DOHH2 (cell line): ENCODE data around the gene METTL3.

Experiments used
- H3F3A ChIP-seq: fragments of 200-600 bp; sonication (generic), shearing (Covaris generic); 2 replicates; pipeline ENCODE4 v1.6.0; 2016; ENCODE audit warnings: antibody characterized with exemption, mild to moderate bottlenecking; ENCODE audit not compliant: control insufficient read depth, insufficient read depth
- H3K27ac ChIP-seq: fragments of 200-600 bp; sonication (generic); 2 replicates; pipeline ENCODE4 v1.5.1; 2014; ENCODE audit warnings: low read depth, mild to moderate bottlenecking, low read length, moderate library complexity
- H3K27me3 ChIP-seq: fragments of 200-600 bp; sonication (generic); 2 replicates; pipeline ENCODE4 v1.6.1; 2014; ENCODE audit warnings: mild to moderate bottlenecking, low read length, mixed read lengths; ENCODE audit not compliant: control insufficient read depth
- H3K36me3 ChIP-seq: fragments of 200-600 bp; sonication (generic); 2 replicates; pipeline ENCODE4 v1.6.1; 2014; ENCODE audit warnings: mild to moderate bottlenecking, low read length, moderate library complexity, mixed read lengths; ENCODE audit not compliant: control insufficient read depth
- H3K4me1 ChIP-seq: fragments of 200-600 bp; sonication (generic); 2 replicates; pipeline ENCODE4 v1.6.1; 2014; ENCODE audit warnings: mild to moderate bottlenecking, low read length, mixed read lengths; ENCODE audit not compliant: control insufficient read depth
- H3K4me2 ChIP-seq: fragments of 200-600 bp; sonication (generic); 2 replicates; pipeline ENCODE4 v1.6.0; 2014; ENCODE audit warnings: mild to moderate bottlenecking, low read length, moderate library complexity
- H3K4me3 ChIP-seq: fragments of 200-600 bp; sonication (generic); 2 replicates; pipeline ENCODE4 v1.5.1; 2014; ENCODE audit warnings: mild to moderate bottlenecking, low read length, mixed read lengths
- H3K79me2 ChIP-seq: fragments of 200-600 bp; sonication (generic); 2 replicates; pipeline ENCODE4 v1.6.1; 2014; ENCODE audit warnings: mild to moderate bottlenecking, low read length, mixed read lengths; ENCODE audit not compliant: control insufficient read depth
- H3K9me2 ChIP-seq: fragments of 200-600 bp; sonication (generic); replicated peaks from 2 replicates; pipeline ENCODE4 v1.6.1; 2014; ENCODE audit warnings: mild to moderate bottlenecking, low read length, mixed read lengths; ENCODE audit not compliant: control insufficient read depth
- H3K9me3 ChIP-seq: fragments of 200-600 bp; sonication (generic); 2 replicates; pipeline ENCODE4 v1.6.1; 2014; ENCODE audit warnings: antibody characterized with exemption, low read length, mixed read lengths; ENCODE audit not compliant: control insufficient read depth, insufficient read depth
- H4K20me1 ChIP-seq: fragments of 200-600 bp; sonication (generic); 2 replicates; pipeline ENCODE4 v1.6.0; 2014; ENCODE audit warnings: low read depth, mild to moderate bottlenecking, antibody characterized with exemption, low read length, moderate library complexity; ENCODE audit not compliant: control insufficient read depth, insufficient read depth
- CTCF ChIP-seq: fragments of 200-600 bp; sonication (generic); IDR thresholded peaks from one replicate; pipeline ENCODE4 v1.5.1; 2014; ENCODE audit warnings: antibody characterized with exemption, mild to moderate bottlenecking, low read depth, low read length; ENCODE audit not compliant: poor library complexity, severe bottlenecking
- EZH2phosphoT487 ChIP-seq: fragments of 200-600 bp; sonication (generic); IDR thresholded peaks from 2 replicates; pipeline ENCODE4 v1.6.1; 2017; ENCODE audit warnings: borderline replicate concordance, mild to moderate bottlenecking, antibody characterized with exemption, low read length, moderate library complexity, mixed read lengths

The METTL3 gene

GRCh38 chr14:21475767-21476522, 35.2 kb downstream of the METTL3 start:
- H3K79me2 ChIP-seq: peaks cover 45% of the 10 kb centered on the region
- peaks cover 3% of the 10 kb centered on the region; the same call in 1 of the 2 replicates for H3F3A ChIP-seq
- H3K27ac ChIP-seq: peak overlapping the region; percentile 63
- H3K4me1 ChIP-seq: peaks cover 15% of the 10 kb centered on the region
- peak overlapping the region; percentile 79 for H3K4me2 ChIP-seq
- TF ChIP-seq EZH2phosphoT487: no peak
- TF ChIP-seq CTCF: no peak
- H3K36me3 ChIP-seq: peaks cover 18% of the 10 kb centered on the region
- H3K9me3 ChIP-seq: no peaks in the 10 kb centered on the region
- H3K4me3 ChIP-seq: peak overlapping the region; percentile 97
- H4K20me1 ChIP-seq: no peaks in the 10 kb centered on the region
- no peaks in the 10 kb centered on the region for H3K27me3 ChIP-seq
- no peaks in the 10 kb centered on the region for H3K9me2 ChIP-seq

GRCh38 chr14:21467616-21468015, 43.5 kb downstream of the METTL3 start:
- no peaks in the 10 kb centered on the region for H3K27me3 ChIP-seq
- no peak overlapping the region for H3K27ac ChIP-seq
- H3K4me3 ChIP-seq: no peak overlapping the region
- no peak overlapping the region for H3K4me2 ChIP-seq
- H4K20me1 ChIP-seq: no peaks in the 10 kb centered on the region
- H3K36me3 ChIP-seq: peaks cover 22% of the 10 kb centered on the region
- TF ChIP-seq CTCF (no peak), EZH2phosphoT487 (no peak)
- no peaks in the 10 kb centered on the region for H3K4me1 ChIP-seq
- H3K9me2 ChIP-seq: no peaks in the 10 kb centered on the region
- no peaks in the 10 kb centered on the region for H3K9me3 ChIP-seq
- no peaks in the 10 kb centered on the region for H3F3A ChIP-seq
- no peaks in the 10 kb centered on the region for H3K79me2 ChIP-seq

GRCh38 chr14:21455912-21456667, 55.0 kb downstream of the METTL3 start, which contains the start of gene CHD8:
Gene CHD8, minus strand, starts transcription at chr14:21456123. Its CDS starts 24,480 bp downstream, at chr14:21431643.
- Histone ChIP-seq H3K9me3 (no peaks in the 10 kb centered on the region), H3F3A (peaks cover 15% of the 10 kb centered on the region; the same call in 1 of the 2 replicates), H3K36me3 (peaks cover 34% of the 10 kb centered on the region), H3K27me3 (no peaks in the 10 kb centered on the region), H3K4me3 (peak within 1 kb of the TSS; percentile 88), H3K27ac (peak within 1 kb of the TSS; percentile 75), H3K9me2 (no peaks in the 10 kb centered on the region), H3K79me2 (peaks cover 48% of the 10 kb centered on the region), H3K4me2 (peak within 1 kb of the TSS; percentile 91), H4K20me1 (peaks cover 7% of the 10 kb centered on the region; the same call in 1 of the 2 replicates), H3K4me1 (peaks cover 24% of the 10 kb centered on the region)
- TF ChIP-seq CTCF: peak; percentile 78
- TF ChIP-seq EZH2phosphoT487: no peak
